GM12892 (cell line): ENCODE measurements around the gene OR51Q1. TPM values are rescaled to one million over a fixed set of nuclear protein-coding genes. Genes with fewer than 3 reads are reported as not detected.

Experiments used
- DNase-seq: peaks from one replicate; pipeline ENCODE4 v3.0.0; 2011; ENCODE audit not compliant: insufficient read length
- FAIRE-seq: peaks from 2 replicates; lab custom pipeline; 2011; peaks lifted over from hg19 to GRCh38; lab: Jason Lieb, UNC
- POLR2A ChIP-seq: IDR thresholded peaks from 2 replicates; pipeline ENCODE4 v1.6.1; 2011; ENCODE audit warnings: low read depth, low read length, control low read depth
- POLR2AphosphoS5 ChIP-seq: IDR thresholded peaks from 2 replicates; pipeline ENCODE4 v1.6.1; 2011; ENCODE audit warnings: low read depth, low read length, control low read depth
- TAF1 ChIP-seq: IDR thresholded peaks from 2 replicates; pipeline ENCODE4 v1.6.1; 2011; ENCODE audit warnings: low read depth, mild to moderate bottlenecking, control low read depth, low read length, borderline replicate concordance
- polyA plus RNA-seq: library from polyadenylated mRNA; unstranded; fragments of >200 nt; gene quantifications from one replicate; pipeline ENCODE4 v1.2.1, GENCODE V29; 2012; ENCODE audit warnings: missing spikeins, inconsistent platforms; ENCODE audit not compliant: missing spikeins

Gene OR51Q1, protein sequence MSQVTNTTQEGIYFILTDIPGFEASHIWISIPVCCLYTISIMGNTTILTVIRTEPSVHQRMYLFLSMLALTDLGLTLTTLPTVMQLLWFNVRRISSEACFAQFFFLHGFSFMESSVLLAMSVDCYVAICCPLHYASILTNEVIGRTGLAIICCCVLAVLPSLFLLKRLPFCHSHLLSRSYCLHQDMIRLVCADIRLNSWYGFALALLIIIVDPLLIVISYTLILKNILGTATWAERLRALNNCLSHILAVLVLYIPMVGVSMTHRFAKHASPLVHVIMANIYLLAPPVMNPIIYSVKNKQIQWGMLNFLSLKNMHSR
- not detected for polyA plus RNA-seq

GRCh38 chr11:5421811-5422210, at the start of gene OR51Q1:
TSS of gene OR51Q1 (plus strand) at chr11:5422111. CDS start at chr11:5422201, 90 bp downstream.
- no peak for FAIRE-seq
- TF ChIP-seq POLR2AphosphoS5 (no peak), POLR2A (no peak), TAF1 (no peak)
- no peak for DNase-seq

GRCh38 chr11:5380740-5381342, 41.1 kb upstream of the OR51Q1 start:
- peak; percentile 92 for FAIRE-seq
- TF ChIP-seq POLR2A, result no peak
- DNase-seq, result no peak

GRCh38 chr11:5383576-5383975, 38.3 kb upstream of the OR51Q1 start, which contains the start of gene OR51M1:
TSS of gene OR51M1 (plus strand) at chr11:5383812. CDS start at chr11:5389399, 5,587 bp downstream.
- DNase-seq (no peak), FAIRE-seq (no peak)
- no peak for TF ChIP-seq POLR2A
- no peak for TF ChIP-seq TAF1
- no peak for TF ChIP-seq POLR2AphosphoS5

- TF ChIP-seq POLR2A (no peak), TAF1 (no peak), POLR2AphosphoS5 (no peak)
- no peak for FAIRE-seq
- no peak for DNase-seq
Observed at GRCh38 chr11:5384335-5384734, 37.6 kb upstream of the OR51Q1 start.

DNA sequence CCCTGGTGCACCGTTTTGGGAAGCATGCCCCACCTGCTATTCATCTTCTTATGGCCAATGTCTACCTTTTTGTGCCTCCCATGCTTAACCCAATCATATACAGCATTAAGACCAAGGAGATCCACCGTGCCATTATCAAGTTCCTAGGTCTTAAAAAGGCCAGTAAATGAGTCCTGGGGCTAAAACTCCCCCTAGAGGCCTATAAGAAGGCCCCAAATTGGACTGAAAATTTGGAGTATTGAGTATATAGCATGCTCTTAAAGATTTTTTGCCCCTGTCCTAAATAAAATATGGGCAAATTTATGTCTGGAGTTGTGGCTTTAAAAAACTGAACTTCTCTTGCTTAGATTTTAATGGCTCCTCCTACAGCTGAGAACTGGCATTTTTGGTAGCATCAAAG, 31.7 kb upstream of the OR51Q1 start:
- DNase-seq, result no peak
- no peak for TF ChIP-seq TAF1
- TF ChIP-seq POLR2AphosphoS5, result no peak
- TF ChIP-seq POLR2A, result no peak
- no peak for FAIRE-seq

GRCh38 chr11:5394091-5394490, 27.8 kb upstream of the OR51Q1 start:
- peak; percentile 21 for FAIRE-seq
- TF ChIP-seq POLR2A (no peak), TAF1 (no peak), POLR2AphosphoS5 (no peak)

GRCh38 chr11:5398936-5399335, 23.0 kb upstream of the OR51Q1 start:
- no peak for TF ChIP-seq POLR2A
- TF ChIP-seq TAF1, result no peak
- TF ChIP-seq POLR2AphosphoS5, result no peak
- DNase-seq (no peak), FAIRE-seq (no peak)

More at GRCh38 chr11:5394091-5394490, 27.8 kb upstream of the OR51Q1 start:
- DNase-seq, result no peak

DNA sequence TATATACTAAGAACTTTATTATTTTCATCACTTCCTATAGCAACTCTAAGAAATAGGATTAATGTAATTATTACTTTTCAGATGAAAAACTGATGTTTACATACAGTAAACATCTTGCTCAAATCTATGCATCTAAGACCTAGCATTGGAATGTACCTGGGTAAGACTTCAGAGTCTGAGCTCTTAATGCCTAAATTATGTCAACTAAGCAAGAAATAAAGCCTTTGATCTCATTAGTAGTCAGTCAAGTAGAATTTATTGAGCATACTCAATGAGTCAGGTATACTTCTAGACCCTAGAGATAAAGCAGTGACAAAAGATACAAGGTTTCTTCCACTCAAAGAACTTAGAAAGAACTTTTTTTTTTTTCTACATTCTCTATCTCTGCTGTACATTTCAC, 16.7 kb upstream of the OR51Q1 start:
- DNase-seq (no peak), FAIRE-seq (no peak)
- TF ChIP-seq TAF1 (no peak), POLR2AphosphoS5 (no peak), POLR2A (no peak)

GRCh38 chr11:5420993-5421392, 918 bp upstream of the OR51Q1 start:
- no peak for FAIRE-seq
- DNase-seq, result no peak
- TF ChIP-seq POLR2A (no peak), TAF1 (no peak), POLR2AphosphoS5 (no peak)

DNA sequence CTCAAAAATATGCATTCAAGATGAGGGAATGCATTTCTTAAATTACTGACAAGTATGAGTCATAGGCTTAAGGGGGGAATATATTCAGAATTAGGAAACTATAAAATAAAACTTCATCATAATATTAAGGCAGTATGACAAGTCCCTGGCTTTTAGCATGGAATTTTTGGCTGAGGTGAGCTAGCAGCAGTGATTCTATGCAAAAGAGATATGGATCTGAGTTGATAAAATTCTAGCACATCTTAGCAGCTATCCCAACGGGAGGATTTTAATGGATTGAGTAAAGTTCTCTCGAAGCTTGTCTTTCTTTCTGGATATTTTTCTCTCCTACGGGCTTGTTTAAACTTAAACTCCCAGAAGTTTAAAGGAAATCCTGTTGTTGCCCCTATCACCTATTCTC, 1.2 kb downstream of the OR51Q1 start:
- FAIRE-seq (no peak), DNase-seq (no peak)
- TF ChIP-seq POLR2A, result no peak
- TF ChIP-seq TAF1, result no peak
- no peak for TF ChIP-seq POLR2AphosphoS5

GRCh38 chr11:5441414-5441813, 19.5 kb downstream of the OR51Q1 start, which contains the start of gene OR51I1:
TSS of gene OR51I1 (minus strand) at chr11:5441514. CDS start at chr11:5441514, 0 bp downstream.
- no peak for FAIRE-seq
- TF ChIP-seq POLR2A, result no peak
- no peak for TF ChIP-seq POLR2AphosphoS5
- TF ChIP-seq TAF1, result no peak
- no peak for DNase-seq

DNA sequence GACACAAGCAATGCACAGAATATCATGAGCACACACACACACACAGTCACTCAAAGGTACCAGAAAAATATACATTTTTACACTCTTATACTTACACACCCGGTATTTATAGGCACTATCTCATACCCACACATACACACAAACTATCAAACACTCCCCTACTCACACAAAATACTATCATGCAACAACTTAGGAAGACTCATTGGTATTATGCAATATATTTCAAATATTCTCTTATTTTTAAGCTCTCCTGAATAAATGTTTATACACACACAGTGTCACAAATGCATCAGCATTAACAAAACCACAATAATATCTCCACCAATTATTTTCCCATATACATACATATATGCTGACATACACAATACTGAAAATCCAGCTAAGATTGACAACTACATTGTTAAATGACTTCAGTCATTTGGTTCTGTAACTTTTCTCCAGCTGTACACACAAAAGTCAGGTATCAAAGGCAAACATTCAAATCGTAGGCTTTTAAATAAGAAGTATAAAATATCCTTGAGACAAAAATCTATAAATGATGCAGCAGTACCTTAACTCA, 22.0 kb downstream of the OR51Q1 start:
- FAIRE-seq (no peak), DNase-seq (no peak)
- no peak for TF ChIP-seq TAF1
- no peak for TF ChIP-seq POLR2A
- no peak for TF ChIP-seq POLR2AphosphoS5
